RWPE2 (cell line): ENCODE data around the gene OR10AD1.

Experiments used
- ATAC-seq: fragments of 200-7000 bp; cut with Tn5 transposase; 3 replicates; pipeline ENCODE4 v1.9.1; 2021; ENCODE audit warnings: low read depth
- DNase-seq: peaks from one replicate; pipeline ENCODE4 v3.0.0-alpha.2; 2020; ENCODE audit warnings: low spot score
- H3K27ac ChIP-seq: fragments of 450-650 bp; 2 replicates; pipeline ENCODE4 v1.5.1; 2017; ENCODE audit warnings: mild to moderate bottlenecking; ENCODE audit not compliant: poor library complexity, severe bottlenecking
- H3K27me3 ChIP-seq: fragments of 250-450 bp; sonication (Bioruptor Pico); 2 replicates; pipeline ENCODE4 v1.5.1; 2021; ENCODE audit warnings: mild to moderate bottlenecking, moderate library complexity; ENCODE audit not compliant: insufficient read depth, poor library complexity, severe bottlenecking
- H3K36me3 ChIP-seq: fragments of 250-450 bp; sonication (Bioruptor Pico); 2 replicates; pipeline ENCODE4 v1.5.1; 2020; ENCODE audit warnings: low read depth, mild to moderate bottlenecking, moderate library complexity
- H3K4me1 ChIP-seq: fragments of 250-450 bp; sonication (Bioruptor Pico); 2 replicates; pipeline ENCODE4 v1.5.1; 2021; ENCODE audit warnings: mild to moderate bottlenecking, moderate library complexity; ENCODE audit not compliant: insufficient read depth, poor library complexity, severe bottlenecking
- H3K4me3 ChIP-seq: fragments of 250-450 bp; sonication (Bioruptor Pico); 2 replicates; pipeline ENCODE4 v1.5.1; 2021; ENCODE audit warnings: mild to moderate bottlenecking, moderate library complexity; ENCODE audit not compliant: severe bottlenecking
- H3K9me3 ChIP-seq: fragments of 250-450 bp; sonication (Bioruptor Pico); 2 replicates; pipeline ENCODE4 v1.5.1; 2021; ENCODE audit warnings: mild to moderate bottlenecking, moderate library complexity; ENCODE audit not compliant: severe bottlenecking
- TF ChIP-seq, protein P1 (sequence below): fragments of 450-650 bp; IDR thresholded peaks from one replicate; pipeline ENCODE4 v1.5.1; 2017; ENCODE audit warnings: mild to moderate bottlenecking, moderate library complexity; ENCODE audit not compliant: poor library complexity, severe bottlenecking

OR10AD1 gene

DNA sequence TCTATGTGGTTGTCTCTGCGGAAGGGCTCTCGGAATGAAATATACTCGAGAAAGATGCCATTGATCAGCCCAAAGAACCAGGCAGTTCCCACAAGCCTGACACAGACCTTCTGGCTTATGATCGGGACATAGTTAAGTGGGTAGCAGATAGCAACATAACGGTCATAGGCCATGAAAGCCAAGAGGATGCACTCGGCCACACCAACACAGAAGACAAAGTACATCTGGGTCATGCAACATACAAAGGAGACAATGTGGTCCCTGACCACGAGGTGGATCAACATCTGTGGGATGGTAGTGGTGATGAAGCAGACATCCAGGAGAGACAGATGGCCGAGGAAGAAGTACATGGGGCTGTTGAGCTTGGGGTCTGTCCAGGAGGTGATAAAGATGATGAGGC, 326 bp downstream of the OR10AD1 start:
- TF ChIP-seq, protein P1, sequence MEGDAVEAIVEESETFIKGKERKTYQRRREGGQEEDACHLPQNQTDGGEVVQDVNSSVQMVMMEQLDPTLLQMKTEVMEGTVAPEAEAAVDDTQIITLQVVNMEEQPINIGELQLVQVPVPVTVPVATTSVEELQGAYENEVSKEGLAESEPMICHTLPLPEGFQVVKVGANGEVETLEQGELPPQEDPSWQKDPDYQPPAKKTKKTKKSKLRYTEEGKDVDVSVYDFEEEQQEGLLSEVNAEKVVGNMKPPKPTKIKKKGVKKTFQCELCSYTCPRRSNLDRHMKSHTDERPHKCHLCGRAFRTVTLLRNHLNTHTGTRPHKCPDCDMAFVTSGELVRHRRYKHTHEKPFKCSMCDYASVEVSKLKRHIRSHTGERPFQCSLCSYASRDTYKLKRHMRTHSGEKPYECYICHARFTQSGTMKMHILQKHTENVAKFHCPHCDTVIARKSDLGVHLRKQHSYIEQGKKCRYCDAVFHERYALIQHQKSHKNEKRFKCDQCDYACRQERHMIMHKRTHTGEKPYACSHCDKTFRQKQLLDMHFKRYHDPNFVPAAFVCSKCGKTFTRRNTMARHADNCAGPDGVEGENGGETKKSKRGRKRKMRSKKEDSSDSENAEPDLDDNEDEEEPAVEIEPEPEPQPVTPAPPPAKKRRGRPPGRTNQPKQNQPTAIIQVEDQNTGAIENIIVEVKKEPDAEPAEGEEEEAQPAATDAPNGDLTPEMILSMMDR: no peak
- peaks cover 10% of the 10 kb centered on the region for H3K4me1 ChIP-seq
- peaks cover 2% of the 10 kb centered on the region for H3K9me3 ChIP-seq
- no peak overlapping the region for H3K27ac ChIP-seq
- ATAC-seq (no peak), DNase-seq (no peak)
- H3K4me3 ChIP-seq: no peak overlapping the region
- no peaks in the 10 kb centered on the region for H3K36me3 ChIP-seq
- H3K27me3 ChIP-seq: no peaks in the 10 kb centered on the region

DNA sequence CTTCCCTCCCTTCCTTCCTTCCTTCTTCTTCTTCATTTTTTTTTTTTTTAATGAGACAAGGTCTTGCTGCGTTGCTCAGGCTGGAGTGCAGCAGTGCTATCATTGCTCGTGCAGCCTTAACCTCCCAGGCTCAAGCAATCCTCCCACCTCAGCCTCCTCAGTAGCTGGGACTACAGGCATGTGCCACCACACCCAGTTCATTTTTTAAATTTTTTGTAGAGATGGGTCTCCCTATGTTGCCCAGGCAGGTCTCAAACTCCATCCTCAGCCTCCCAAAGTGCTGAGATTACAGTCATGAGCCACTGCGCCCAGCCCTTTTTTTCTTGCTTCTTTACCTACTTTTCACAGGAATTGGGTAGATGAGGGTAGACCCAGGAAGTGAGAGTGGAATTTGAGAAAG, 1.6 kb downstream of the OR10AD1 start:
- ATAC-seq (no peak), DNase-seq (no peak)
- peaks cover 16% of the 10 kb centered on the region for H3K4me1 ChIP-seq
- TF ChIP-seq, protein P1: no peak
- H3K9me3 ChIP-seq: no peaks in the 10 kb centered on the region
- H3K27me3 ChIP-seq: no peaks in the 10 kb centered on the region
- H3K4me3 ChIP-seq: no peak overlapping the region
- H3K36me3 ChIP-seq: no peaks in the 10 kb centered on the region
- H3K27ac ChIP-seq: no peak overlapping the region

DNA sequence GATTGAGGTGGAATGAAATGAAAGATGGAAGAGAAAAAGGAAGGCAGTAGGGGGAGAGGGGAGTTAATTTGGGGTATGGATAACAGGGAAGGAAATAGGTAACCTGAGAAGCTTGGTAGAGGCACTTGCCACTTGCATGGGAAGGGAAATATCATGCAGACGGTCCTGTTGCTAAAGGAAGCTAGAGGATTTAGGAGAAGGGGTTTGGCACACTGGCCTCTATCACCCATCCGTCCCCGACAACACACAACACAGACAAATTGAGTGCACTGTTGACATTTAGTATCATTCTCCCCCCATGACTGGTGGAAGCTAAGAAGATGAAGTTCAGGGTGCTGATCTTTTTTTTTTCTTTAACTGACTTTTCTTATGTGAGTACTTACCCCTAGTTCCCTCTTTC, 2.0 kb downstream of the OR10AD1 start:
- Histone ChIP-seq H3K9me3 (no peaks in the 10 kb centered on the region), H3K27me3 (no peaks in the 10 kb centered on the region), H3K4me3 (no peak overlapping the region), H3K36me3 (no peaks in the 10 kb centered on the region), H3K4me1 (peaks cover 16% of the 10 kb centered on the region), H3K27ac (no peak overlapping the region)
- ATAC-seq (no peak), DNase-seq (no peak)
- TF ChIP-seq, protein P1: no peak

DNA sequence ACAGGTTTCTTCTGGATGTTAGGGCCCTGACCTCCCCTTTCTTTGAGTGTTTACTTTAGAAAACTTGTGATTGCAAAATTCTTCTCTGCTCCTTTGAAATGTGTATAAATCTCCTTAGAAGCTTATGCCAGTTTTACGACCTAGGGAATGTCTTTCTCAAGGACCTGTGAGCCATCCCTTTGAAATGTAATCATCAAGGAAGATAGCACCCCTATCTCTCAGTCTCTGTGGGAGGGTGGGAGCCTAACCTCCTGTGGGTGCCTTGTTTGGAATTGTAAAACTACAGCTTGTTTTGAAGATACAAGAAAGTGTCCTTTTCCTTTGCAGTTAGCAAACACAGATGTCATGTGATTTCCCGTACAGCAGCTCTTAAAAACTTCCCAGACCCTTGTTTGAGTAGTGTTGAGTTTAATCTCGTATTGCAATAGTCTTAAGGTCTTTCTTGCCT, 3.3 kb downstream of the OR10AD1 start:
- H3K27me3 ChIP-seq: no peaks in the 10 kb centered on the region
- TF ChIP-seq, protein P1: no peak
- no peaks in the 10 kb centered on the region for H3K36me3 ChIP-seq
- peaks cover 16% of the 10 kb centered on the region for H3K4me1 ChIP-seq
- H3K4me3 ChIP-seq: no peak overlapping the region
- H3K9me3 ChIP-seq: no peaks in the 10 kb centered on the region
- H3K27ac ChIP-seq: no peak overlapping the region
- ATAC-seq: no peak
- DNase-seq: no peak

DNA sequence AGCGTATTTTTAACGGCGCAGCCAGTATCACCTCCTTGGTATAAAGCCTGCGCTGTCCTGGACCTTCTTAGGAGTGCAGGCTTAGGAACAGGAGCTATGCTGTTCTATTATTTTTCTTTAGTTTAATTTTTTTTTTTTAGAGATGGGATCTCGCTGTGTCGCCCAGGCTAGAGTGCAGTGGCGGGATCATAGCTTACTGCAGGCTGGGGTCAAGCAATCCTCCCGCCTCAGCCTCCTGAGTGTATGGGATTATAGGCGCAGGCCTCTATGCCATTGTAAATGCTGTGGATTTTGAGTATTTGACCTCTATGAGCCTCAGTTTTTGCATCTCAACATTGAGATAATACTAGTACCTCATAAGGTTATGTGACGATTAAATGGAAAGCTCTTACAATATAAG, 4.1 kb downstream of the OR10AD1 start:
- Histone ChIP-seq H3K9me3 (no peaks in the 10 kb centered on the region), H3K27me3 (no peaks in the 10 kb centered on the region), H3K4me3 (peak overlapping the region; percentile 49), H3K4me1 (peaks cover 16% of the 10 kb centered on the region), H3K27ac (peak overlapping the region; percentile 60), H3K36me3 (no peaks in the 10 kb centered on the region)
- DNase-seq: no peak
- TF ChIP-seq, protein P1: no peak
- ATAC-seq: no peak
